ENCODE results near the gene CEP162.

DNA sequence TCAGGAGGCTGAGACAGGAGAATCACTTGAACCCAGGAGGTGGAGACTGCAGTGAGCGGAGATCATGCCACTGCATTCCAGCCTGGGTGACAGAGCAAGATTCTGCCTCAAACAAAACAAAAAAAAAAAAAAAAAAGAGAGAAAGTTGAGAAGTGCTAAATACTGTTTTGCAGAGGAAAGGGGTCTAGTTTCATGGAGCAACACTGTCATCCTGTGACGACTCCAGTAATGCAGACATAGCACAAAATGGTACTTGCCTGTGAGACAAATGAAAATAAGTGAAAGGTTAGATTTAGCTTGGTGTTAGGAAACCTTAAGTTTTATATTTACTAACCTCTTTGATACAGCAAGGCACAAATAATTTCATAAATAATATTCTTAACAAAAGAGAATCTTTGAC, 29.7 kb downstream of the CEP162 start:
- TF ChIP-seq, protein P1, sequence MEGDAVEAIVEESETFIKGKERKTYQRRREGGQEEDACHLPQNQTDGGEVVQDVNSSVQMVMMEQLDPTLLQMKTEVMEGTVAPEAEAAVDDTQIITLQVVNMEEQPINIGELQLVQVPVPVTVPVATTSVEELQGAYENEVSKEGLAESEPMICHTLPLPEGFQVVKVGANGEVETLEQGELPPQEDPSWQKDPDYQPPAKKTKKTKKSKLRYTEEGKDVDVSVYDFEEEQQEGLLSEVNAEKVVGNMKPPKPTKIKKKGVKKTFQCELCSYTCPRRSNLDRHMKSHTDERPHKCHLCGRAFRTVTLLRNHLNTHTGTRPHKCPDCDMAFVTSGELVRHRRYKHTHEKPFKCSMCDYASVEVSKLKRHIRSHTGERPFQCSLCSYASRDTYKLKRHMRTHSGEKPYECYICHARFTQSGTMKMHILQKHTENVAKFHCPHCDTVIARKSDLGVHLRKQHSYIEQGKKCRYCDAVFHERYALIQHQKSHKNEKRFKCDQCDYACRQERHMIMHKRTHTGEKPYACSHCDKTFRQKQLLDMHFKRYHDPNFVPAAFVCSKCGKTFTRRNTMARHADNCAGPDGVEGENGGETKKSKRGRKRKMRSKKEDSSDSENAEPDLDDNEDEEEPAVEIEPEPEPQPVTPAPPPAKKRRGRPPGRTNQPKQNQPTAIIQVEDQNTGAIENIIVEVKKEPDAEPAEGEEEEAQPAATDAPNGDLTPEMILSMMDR (IDR thresholded peaks at IDR 0.05), result no peak
- no peak for TF ChIP-seq POLR2A (IDR thresholded peaks at IDR 0.05)
- TF ChIP-seq POLR2AphosphoS5 (IDR thresholded peaks at IDR 0.05), result no peak
